ENCODE data around the gene ARHGAP6.

ARHGAP6 gene

DNA sequence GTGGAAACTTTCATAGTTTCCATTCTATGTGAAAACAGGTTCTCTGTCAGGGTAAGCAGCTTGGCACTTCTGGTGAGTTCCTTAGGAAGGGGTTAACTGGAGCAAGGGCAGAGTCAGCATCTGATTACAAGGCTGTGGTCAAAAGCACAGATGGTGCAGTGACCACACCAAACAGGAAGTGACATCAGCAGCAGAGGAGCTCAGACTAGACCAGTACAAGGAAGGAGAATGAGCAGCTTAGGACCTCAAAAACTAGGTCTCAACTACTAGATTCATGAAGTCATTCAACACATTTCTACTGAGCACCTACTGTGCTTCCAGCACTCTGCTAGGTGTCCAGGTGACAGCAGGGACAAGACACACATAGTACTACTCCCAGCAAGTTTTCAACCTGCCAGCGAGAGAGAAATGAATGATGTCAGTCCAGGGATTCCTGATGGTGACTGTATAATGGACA lies 242.3 kb downstream of the ARHGAP6 start:
- no peak for DNase-seq (ENCODE audit: low read depth)

DNA sequence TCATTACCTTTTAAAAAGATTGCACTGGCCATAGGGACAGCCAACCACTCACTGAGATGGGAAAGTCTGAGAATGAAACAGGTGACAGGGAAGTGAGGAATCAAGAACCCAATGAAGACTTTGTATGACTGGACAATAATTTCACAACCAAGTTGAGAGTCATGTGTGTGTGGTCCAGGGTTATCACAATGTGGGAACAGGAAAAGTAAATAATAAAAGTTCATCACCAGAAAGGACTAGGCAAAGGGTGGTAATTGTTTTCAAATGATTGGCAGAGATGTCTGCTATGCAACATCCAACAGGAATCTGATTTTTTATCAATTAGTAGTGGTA lies 243.2 kb downstream of the ARHGAP6 start:
- no peak for DNase-seq (ENCODE audit: low read depth)

DNA sequence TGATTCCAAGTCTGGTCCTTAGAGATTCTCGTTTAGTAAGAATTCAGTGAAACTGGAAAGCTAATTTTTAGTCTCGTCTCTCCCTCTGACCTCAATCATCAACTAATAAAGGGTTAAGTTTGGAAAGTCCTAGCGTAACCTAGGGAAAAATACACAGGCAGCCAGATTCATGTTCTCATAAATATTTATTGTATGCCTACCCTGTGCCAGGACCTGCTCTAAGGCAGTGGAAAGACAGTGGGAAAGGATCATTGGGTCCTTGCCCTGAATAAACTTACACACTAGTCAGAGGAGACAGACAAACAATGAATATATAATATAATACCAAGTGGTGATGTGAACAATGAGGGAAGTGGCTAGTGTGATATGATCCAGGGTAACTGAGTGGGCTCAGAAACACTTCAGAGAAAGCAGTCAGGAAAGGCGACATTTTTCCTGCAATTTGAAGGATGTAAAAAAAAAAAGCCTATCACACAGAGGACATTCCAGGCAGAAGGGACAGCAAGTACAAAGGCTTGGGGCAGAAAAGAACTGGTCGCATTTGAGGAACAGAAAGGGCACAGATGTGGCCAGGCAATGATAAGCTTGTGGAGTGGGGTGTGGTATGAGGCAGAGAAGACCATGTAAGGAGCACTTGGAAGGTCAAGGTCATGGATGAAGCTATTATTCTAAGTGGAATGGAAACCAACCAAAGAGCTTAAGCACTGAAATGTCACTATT lies 243.8 kb downstream of the ARHGAP6 start:
- DNase-seq (ENCODE audit: low read depth), result no peak

DNA sequence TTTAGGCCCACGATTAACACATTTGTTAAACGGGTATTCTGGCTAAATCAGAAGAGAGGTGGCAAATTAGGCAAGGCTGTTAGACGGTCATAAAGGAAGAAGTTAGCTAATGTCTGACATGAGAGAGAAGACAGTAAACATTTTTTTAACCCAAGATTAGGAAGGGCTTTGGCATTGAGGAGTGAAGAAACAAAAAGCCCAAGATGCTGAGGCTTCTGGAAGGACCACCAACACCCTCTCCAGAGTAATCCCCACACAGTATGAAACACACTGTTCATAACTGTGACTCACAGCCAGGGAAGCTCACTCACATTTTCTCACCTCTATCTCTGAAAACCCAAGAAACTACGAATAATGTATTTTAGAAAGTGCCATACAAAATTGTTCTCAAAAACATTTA lies 244.9 kb downstream of the ARHGAP6 start:
- DNase-seq (ENCODE audit: low read depth), result no peak

DNA sequence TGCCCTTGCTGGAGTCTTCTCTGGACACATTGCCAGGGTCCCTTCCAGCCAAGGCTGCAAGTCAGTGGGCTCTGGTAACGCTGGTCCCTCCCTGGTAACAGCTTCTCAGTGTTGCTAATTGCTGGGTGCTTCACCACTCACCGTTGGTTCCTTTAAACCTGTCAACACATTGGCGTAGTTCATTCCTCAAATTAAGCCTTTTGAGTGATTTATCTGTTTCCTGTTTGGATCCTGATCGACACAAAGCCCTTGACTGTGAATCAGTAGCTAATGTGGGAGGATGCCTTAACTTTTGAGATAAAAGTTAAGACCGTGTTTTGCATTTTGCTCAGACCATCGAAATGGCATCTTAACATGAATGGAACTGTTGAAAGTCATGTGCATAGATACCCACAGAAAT lies 246.6 kb downstream of the ARHGAP6 start:
- DNase-seq (ENCODE audit: low read depth), result no peak

DNA sequence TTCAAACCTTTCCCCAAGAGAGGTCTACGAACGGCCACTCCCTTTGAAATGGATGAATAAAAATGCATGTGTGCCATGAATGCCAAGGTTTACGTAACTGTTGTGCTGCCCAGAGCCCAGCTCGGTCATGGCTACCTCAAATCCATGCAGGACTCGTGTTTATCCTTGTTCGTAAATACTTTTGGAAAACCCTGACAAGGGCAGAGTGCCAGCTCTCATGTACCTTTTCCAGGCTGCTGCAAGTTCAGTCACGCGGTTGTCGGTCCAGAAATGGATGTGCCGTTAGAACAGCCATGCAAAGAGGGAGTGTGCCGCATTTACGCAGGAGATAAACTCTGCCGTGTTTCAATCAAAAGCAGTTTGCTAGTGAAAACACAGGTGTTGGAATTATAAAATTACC lies 249.1 kb downstream of the ARHGAP6 start:
- no peak for DNase-seq (ENCODE audit: low read depth)

DNA sequence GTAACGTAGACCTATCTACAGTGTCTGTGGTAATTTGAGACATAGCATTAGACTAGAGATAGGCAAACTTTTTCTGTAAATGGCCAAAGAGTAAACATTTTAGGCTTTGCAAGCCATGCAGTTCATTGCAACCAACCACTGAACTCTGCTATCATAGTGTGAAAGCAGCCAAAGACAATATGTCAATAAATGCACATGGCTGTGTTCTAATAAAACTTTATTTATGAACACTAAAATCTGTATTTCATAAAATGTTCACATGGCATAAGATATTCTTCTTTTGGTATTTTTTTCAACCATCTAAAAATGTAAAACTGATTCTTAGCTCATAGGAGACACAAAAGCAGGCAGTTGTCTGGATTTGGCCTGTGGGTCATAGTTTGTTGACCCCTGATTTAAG lies 251.6 kb downstream of the ARHGAP6 start:
- no peak for DNase-seq (ENCODE audit: low read depth)

DNA sequence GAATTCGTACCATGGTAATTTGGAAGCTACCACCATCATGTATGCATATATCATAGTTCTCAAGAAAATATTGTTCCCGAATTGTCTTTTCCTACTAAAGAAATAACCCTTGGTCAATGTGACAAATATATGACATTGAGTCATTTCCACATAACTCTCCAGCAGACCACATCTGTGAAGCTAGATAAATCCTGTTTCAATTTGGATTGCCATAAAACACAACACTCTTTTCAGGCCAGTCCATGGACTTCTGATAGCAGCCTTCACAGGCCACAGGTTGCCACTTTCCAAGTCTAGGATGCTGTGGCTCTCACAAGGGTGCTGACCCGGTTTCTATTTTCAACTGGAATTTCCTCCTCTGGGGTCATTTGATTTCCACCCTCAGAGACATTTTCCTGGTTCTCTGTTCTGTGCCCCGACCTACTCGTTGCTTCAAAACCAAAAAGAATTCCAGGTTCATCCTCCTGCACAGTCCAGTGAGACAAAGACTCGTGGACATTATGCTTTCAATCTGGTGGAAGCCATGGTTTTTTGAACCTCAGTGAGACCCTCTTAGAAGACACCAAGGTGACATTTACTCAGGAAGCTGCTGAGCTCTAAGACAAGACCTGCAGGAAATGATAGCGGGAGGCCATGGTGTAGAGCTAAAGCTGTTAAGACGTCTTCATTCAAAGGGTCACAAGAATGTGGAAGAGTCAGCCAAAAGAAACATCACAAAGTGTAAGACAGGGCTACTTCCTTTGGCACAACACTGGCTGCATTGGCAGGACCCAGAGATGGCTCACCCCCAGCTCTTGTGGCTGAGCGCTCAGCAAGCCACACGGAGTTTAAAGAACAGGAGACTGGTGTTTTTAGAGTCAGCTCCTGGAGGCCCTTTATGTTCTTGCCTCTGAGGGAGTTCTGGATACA lies 252.8 kb downstream of the ARHGAP6 start:
- no peak for DNase-seq (ENCODE audit: low read depth)

DNA sequence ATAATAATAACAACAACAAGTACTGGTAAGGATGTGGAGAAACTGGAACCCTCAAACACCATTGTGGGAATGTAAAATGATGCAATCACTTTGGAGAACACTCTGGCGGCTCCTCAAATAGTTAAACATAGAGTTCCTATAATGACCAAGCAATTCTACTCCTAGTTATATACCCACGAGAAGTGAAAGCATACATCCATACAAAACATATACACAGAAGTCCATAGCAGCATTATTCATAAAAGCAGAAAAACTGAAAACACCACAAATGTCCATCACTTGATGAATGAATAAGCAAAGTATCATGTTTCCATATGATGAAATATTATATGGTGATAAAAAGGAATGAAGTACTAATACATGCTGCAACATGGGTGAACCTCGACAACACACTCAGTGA lies 255.8 kb downstream of the ARHGAP6 start:
- no peak for DNase-seq (ENCODE audit: low read depth)

DNA sequence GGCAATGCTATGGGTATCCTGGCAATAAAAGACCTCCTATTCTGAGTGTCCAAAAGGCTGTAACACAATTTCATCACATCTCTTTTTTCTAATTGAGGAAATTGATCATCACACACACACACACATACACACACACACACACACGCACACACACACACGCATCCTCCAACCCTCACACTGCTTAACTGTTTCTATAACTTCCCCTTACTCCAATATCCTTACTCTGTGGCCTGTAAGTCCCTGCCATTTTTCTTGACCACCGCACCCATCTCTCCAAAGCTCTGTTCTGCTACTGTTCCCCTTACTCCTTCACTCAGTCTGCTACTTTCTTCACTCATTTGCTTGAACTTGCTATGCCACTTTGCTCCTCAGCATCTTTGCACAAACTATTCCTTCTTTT lies 256.9 kb downstream of the ARHGAP6 start:
- DNase-seq (ENCODE audit: low read depth), result no peak

DNA sequence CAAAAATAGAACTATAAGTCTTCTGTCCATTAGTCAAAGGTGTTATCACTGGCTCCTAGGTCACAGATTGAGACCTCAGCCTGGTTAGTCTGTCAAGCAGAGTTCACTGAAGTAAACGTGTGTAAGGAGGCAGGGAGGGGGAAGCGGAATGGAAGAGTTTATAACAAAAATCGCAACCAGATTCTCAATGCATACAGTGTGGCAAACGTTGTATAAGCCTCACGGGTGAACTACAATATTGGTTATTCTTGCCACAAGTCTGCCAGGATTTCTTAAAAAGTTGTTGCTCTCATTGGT lies 257.7 kb downstream of the ARHGAP6 start:
- DNase-seq (ENCODE audit: low read depth), result no peak

DNA sequence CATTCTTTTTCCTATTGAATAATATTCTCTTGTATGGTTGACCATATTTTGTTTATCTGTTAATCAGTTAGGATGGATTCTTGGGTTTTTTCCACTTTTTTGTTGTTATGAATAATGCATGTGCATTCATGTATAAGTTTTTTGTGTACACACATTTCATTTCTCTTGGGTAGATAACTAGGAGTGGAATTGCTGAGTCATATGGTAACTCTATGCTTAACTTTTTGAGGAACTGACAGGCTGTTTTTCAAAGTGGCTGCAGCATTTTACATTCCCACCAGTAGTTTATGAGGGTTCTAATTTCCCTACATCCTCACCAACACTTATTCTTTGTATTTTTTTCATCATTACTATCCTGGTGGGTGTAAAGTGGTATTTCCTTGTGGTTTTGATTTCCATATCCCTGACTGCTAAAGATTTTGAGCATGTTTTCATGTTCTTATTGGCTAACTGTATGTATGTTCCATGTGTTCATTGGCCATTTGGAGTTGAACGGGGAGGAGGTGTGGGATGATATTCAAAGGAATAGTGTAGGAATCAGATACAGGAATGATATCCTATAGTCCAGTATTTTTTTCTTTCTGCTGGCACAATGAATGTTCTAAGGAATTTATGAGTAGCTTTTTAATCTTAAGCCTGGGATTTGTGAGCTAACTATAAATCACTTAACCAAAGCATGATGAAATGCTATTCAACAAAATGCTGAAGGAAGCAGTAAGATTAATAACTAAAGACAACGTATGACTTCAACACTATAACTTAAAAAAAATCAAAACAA lies 258.2 kb downstream of the ARHGAP6 start:
- no peak for DNase-seq (ENCODE audit: low read depth)

DNA sequence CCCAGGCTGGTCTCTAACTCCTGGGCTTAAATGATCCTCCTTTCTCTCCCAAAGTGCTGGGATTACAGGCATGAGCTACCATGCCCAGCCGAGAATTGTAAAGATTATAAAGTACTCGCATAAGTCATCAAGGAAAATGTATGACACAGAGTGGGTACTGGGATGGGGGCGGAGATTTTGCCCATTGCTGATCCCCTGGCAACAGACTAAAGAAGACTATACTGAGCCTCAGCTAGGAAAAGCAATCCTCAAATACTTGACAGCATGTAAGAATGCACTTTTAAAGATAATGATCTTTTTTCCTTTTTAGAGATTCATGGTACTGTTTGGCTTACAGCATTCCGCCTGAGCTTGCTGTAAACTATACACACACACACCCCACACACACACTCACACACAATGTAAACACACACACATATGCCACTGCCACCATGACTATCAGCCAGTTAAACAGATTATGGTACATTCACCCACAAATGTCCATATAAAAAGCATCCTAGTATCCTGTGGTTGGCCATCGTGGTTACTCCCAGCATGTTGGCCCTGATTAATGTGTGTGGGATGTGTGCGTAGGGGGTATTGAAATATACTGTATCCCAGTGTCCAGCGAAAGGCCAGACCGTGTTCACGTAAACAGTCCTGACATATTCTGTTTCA lies 259.5 kb downstream of the ARHGAP6 start:
- DNase-seq (ENCODE audit: low read depth), result no peak

DNA sequence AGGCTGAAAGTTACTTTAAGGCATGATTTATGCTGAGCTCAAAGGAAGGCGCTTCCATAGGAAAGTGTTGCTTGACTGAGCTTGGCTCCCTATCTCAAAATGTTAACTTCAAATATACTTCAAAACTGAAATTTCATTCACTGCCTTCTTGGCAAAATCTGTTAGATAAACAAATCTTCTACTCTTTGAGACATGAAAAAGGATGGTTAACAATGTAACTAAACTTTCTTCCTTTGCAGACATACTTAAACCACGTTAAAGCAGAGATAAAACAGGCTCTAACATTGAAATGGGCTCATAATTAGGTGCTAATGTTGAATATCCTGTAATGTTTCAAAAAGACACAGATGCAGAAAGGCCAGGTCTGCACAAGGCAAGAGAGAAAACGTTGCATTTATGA lies 262.1 kb downstream of the ARHGAP6 start:
- DNase-seq (ENCODE audit: low read depth), result no peak

DNA sequence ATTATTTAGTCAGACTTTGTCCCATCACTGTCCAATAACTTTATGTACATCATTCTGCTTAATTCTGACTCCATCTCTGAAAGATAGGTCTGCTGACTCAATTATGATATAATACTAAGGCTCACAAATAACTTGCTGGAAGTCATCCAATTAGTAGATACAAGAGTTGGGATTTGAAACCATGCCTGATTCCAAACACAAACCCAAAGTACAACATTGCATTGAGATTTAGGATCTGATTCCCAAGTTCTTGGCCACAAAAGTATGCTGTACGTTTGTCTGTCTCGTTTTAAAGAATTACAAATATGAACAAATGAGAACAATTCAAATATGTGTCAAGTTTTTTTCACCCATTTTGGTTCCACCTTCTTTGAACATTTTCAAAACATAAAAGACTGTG lies 263.8 kb downstream of the ARHGAP6 start:
- no peak for DNase-seq (ENCODE audit: low read depth)

DNA sequence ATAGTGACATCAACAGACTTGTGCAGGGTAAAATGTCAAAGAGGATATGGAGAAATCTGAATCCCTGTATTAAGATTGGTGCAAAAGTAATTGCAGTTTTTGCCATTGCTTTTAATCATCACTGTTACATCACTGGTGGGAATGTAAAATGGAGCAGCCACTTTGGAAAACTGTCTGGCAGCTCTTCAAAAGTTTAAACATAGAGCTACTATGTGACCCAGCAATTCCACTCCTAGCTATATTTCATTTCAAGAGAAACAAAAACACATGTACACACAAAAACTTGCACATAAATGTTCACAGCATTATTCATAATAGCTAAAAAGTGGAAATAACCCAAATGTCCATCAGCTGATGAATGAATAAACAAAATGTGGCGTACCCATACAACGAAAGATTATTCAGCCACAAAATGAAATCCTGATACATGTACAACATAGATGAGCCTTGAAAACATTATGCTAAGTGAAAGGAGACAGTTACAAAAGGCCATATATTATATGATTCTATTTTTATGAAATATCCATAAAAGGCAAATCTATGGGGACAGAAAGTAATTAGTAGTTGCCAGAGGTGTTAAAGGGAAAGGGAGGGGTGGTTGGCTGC lies 266.1 kb downstream of the ARHGAP6 start:
- DNase-seq (ENCODE audit: low read depth), result no peak

DNA sequence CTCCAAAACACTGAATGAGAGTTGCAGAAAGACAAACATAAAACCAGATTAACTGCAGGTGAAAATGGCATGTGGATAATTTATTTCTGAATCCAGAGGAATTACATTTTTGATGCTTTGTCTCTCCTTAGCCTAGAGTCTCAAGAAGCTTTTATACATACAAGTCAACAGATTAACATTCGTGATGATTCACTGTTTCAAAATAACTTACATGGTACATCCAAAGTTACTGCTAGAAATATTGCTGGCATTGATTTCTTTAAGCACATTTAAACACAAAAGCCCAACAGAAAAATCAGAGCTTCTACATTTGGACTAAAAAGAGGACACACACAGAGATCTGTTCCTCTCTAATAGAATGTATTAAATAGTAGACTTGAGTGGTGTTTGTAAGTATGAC lies 266.9 kb downstream of the ARHGAP6 start:
- DNase-seq (ENCODE audit: low read depth), result no peak

DNA sequence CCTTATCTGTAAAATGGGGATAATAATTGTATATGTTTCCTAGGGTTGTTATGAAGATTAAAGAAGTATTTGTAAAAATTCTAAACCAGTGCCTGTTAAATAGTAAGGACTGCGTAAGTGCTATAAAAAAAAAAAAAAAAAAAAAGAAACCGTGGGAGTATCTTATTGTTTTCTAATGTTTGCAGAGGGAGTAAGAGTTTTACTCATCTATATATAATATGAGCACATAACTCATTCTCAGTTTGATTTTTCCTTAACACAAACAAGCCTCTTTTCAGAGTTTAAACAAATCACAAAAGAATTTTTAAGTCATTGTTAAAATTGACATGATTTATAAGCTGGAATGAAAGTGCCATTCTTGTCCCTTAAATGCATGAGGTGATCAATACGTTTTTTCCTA lies 267.6 kb downstream of the ARHGAP6 start:
- no peak for DNase-seq (ENCODE audit: low read depth)

DNA sequence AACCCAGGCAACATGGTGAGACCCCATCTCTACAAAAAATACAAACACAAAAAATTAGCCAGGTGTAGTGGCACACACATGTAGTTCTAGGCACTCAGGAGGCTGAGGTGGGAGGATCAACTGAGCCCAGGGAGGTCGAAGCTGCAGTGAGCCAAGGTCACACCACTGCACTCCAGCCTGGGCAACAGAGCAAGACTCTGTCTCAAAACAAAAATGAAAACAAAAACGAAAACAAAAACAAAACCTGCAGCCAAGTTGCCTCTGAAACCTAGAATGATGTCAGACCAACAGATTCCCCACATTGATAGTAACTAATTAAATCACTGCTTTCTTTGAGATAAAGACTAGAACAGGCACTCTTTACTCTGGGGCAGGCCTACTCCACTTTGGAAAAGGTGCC lies 268.0 kb downstream of the ARHGAP6 start:
- DNase-seq (ENCODE audit: low read depth), result no peak

DNA sequence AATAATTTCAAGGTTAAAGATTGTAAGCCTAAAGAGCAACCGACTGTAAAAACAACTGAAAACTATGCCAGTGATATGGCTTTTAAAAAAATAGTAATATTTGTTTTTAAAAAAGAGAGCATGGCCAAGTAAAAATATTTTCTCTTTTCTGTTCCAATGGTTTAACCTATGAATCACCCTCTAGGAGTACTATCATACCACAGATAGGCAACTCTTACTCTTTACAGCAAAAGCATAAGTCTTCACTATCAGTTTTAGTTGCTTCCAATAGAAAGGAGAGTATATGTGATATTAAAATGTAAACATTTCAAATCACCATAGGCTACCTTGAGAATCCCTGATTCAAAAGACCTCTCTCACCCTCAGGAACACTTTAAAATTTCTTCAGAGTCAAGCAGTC lies 269.9 kb downstream of the ARHGAP6 start:
- DNase-seq (ENCODE audit: low read depth), result no peak

DNA sequence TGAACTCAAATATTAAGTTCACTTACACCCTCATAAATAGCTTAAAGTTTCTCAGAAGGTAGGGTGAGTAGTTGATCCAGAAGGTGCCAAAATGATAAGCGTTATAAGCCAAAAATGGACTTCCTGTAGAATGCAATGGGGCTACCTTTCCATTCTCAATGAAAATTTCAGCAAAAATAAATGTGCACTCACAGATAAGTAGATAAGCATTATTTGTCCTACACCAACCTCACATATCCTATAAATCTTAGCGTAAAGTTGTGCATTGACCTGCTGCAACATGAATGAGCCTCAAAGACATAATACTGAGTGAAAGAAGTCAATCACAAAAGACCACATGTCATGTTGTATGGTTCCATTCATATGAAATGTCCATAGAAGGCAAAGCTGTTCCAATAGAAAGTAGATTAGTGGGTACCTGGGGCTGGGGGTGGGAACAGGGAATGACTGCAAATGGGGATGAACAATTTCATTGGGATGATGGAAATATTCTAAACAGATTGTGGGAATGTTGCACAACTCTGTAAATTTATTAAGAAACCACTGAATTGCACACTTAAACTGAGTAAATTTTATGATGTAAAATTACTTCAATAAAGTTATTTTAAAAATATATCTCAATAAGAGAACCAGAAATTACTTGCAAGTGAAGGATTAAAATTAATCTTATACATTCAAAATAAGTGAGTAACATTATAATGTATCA lies 271.6 kb downstream of the ARHGAP6 start:
- no peak for DNase-seq (ENCODE audit: low read depth)
